GM23338 (cell line): ENCODE data around the gene TERT. TPM values are rescaled to one million over a fixed set of nuclear protein-coding genes. Genes with fewer than 3 reads are reported as not detected.

Experiments
- ATAC-seq: fragments of 200-7000 bp; cut with Tn5 transposase; 3 replicates; pipeline ENCODE4 v1.9.1; 2020
- DNase-seq: peaks from one replicate; pipeline ENCODE4 v3.0.0-alpha.2; 2015; ENCODE audit warnings: low spot score
- H2AFZ ChIP-seq: fragments of 200-600 bp; sonication (generic); 2 replicates; pipeline ENCODE4 v1.8.0; 2016; ENCODE audit warnings: antibody characterized with exemption, mild to moderate bottlenecking, moderate library complexity
- H3F3A ChIP-seq: fragments of 200-600 bp; sonication (generic); replicated peaks from 2 replicates; pipeline ENCODE4 v1.8.0; 2017; ENCODE audit warnings: antibody characterized with exemption, mixed run types, low read depth
- H3K27ac ChIP-seq: fragments of 200-600 bp; sonication (generic); 2 replicates; pipeline ENCODE4 v1.6.1; 2016; ENCODE audit warnings: low read depth
- H3K27me3 ChIP-seq: fragments of 200-600 bp; sonication (generic); 2 replicates; pipeline ENCODE4 v1.8.0; 2016; ENCODE audit warnings: mild to moderate bottlenecking, mixed run types, moderate library complexity; ENCODE audit not compliant: insufficient read depth
- H3K36me3 ChIP-seq: fragments of 200-600 bp; sonication (generic); 2 replicates; pipeline ENCODE4 v1.8.0; 2016; ENCODE audit warnings: mild to moderate bottlenecking; ENCODE audit not compliant: insufficient read depth
- H3K4me1 ChIP-seq: fragments of 200-600 bp; sonication (generic); 2 replicates; pipeline ENCODE4 v1.8.0; 2016; ENCODE audit warnings: mild to moderate bottlenecking, moderate library complexity; ENCODE audit not compliant: insufficient read depth
- H3K4me2 ChIP-seq: fragments of 200-600 bp; sonication (generic); 2 replicates; pipeline ENCODE4 v1.7.1; 2017; ENCODE audit warnings: mixed run types
- H3K4me3 ChIP-seq: fragments of 200-600 bp; sonication (generic); 2 replicates; pipeline ENCODE4 v1.6.1; 2016; ENCODE audit warnings: mixed run types
- H3K79me2 ChIP-seq: fragments of 200-600 bp; sonication (generic); replicated peaks from 2 replicates; pipeline ENCODE4 v1.8.0; 2017; ENCODE audit warnings: mild to moderate bottlenecking; ENCODE audit not compliant: insufficient read depth
- H3K9me2 ChIP-seq: fragments of 200-600 bp; sonication (generic); 2 replicates; pipeline ENCODE4 v1.8.0; 2017; ENCODE audit not compliant: insufficient read depth
- H4K20me1 ChIP-seq: fragments of 200-600 bp; sonication (generic); replicated peaks from 2 replicates; pipeline ENCODE4 v1.8.0; 2017; ENCODE audit warnings: mild to moderate bottlenecking; ENCODE audit not compliant: insufficient read depth
- H3K27ac Mint-ChIP-seq: 2 replicates; pipeline ENCODE4 v1.8.0; 2020; ENCODE audit warnings: inconsistent platforms, mild to moderate bottlenecking, moderate library complexity, mixed read lengths
- H3K27me3 Mint-ChIP-seq: 3 replicates; pipeline ENCODE4 v1.8.0; 2022; ENCODE audit warnings: low read depth, mild to moderate bottlenecking, moderate library complexity, mixed read lengths, inconsistent platforms; ENCODE audit not compliant: insufficient read depth, poor library complexity
- H3K36me3 Mint-ChIP-seq: 3 replicates; pipeline ENCODE4 v1.8.0; 2021; ENCODE audit warnings: low read depth, mild to moderate bottlenecking, inconsistent platforms, moderate library complexity, mixed read lengths
- H3K4me1 Mint-ChIP-seq: 3 replicates; pipeline ENCODE4 v1.8.0; 2020; ENCODE audit warnings: mild to moderate bottlenecking, inconsistent platforms, mixed read lengths
- H3K4me3 Mint-ChIP-seq: 3 replicates; pipeline ENCODE4 v1.8.0; 2021; ENCODE audit warnings: moderate library complexity, mild to moderate bottlenecking, inconsistent platforms, mixed read lengths
- H3K9me3 Mint-ChIP-seq: 3 replicates; pipeline ENCODE4 v1.8.0; 2020; ENCODE audit warnings: moderate library complexity, mild to moderate bottlenecking, inconsistent platforms, mixed read lengths
- CREB1 ChIP-seq: fragments of 250-450 bp; sonication (Bioruptor Pico); IDR thresholded peaks from 2 replicates; pipeline ENCODE4 v1.5.0; 2020; ENCODE audit warnings: low read depth, mild to moderate bottlenecking, moderate library complexity
- CTCF ChIP-seq, 2 experiments: fragments of 200-600 bp in 1 of 2; sonication (generic) in 1 of 2; conservative IDR thresholded peaks; 2 replicates each; pipeline versions ENCODE4 v1.5.1 to v1.6.1; 2016 to 2017; ENCODE audit warnings: antibody characterized with exemption in 2 of 2, low read depth in 2 of 2, mild to moderate bottlenecking in 2 of 2, moderate library complexity in 1 of 2
- EZH2 ChIP-seq: fragments of 200-600 bp; sonication (generic); IDR thresholded peaks from one replicate; pipeline ENCODE4 v1.8.0; 2017; ENCODE audit warnings: antibody characterized with exemption, mild to moderate bottlenecking, low read depth; ENCODE audit not compliant: unreplicated experiment
- EZH2phosphoT487 ChIP-seq: fragments of 200-600 bp; sonication (generic); IDR thresholded peaks from one replicate; pipeline ENCODE4 v1.8.1; 2018; ENCODE audit warnings: antibody characterized with exemption; ENCODE audit not compliant: unreplicated experiment
- JUNB ChIP-seq: IDR thresholded peaks from one replicate; pipeline ENCODE4 v1.6.1; 2016; ENCODE audit warnings: antibody characterized with exemption; ENCODE audit not compliant: unreplicated experiment
- NANOG ChIP-seq: IDR thresholded peaks from 2 replicates; pipeline ENCODE4 v1.6.1; 2016; ENCODE audit warnings: antibody characterized with exemption, borderline replicate concordance
- POLR2AphosphoS5 ChIP-seq: IDR thresholded peaks from 2 replicates; pipeline ENCODE4 v1.6.1; 2016; ENCODE audit warnings: antibody characterized with exemption, low read depth
- STAT1 ChIP-seq: IDR thresholded peaks from one replicate; pipeline ENCODE4 v1.6.1; 2016; ENCODE audit warnings: antibody characterized with exemption; ENCODE audit not compliant: unreplicated experiment
- ZNF114 ChIP-seq: fragments of 250-450 bp; sonication (Bioruptor Pico); IDR thresholded peaks from 2 replicates; pipeline ENCODE4 v1.5.0; 2020; ENCODE audit warnings: mild to moderate bottlenecking, moderate library complexity
- ZNF331 ChIP-seq: fragments of 250-450 bp; sonication (Bioruptor Pico); IDR thresholded peaks from 2 replicates; pipeline ENCODE4 v1.5.0; 2020; ENCODE audit warnings: low read depth, mild to moderate bottlenecking, moderate library complexity
- ZNF462 ChIP-seq: fragments of 250-450 bp; sonication (Bioruptor Pico); IDR thresholded peaks from 2 replicates; pipeline ENCODE4 v1.5.0; 2020; ENCODE audit warnings: mild to moderate bottlenecking, moderate library complexity
- polyA plus RNA-seq: library from polyadenylated mRNA; unstranded; fragments of >200 nt; fragmentation: Nextera tagmentation; extraction: Ambion mirVana; gene quantifications from 2 replicates; pipeline ENCODE4 v1.2.1, GENCODE V29; 2016
- total RNA-seq: library from RNA; depleted of rRNA; stranded (reverse); fragments of >200 nt; shearing (Covaris generic); gene quantifications from 2 replicates; pipeline ENCODE4 v1.2.3, GENCODE V29; 2014
- TF ChIP-seq, protein P1 (sequence below): IDR thresholded peaks from 2 replicates; pipeline ENCODE4 v1.6.1; 2016; ENCODE audit warnings: antibody characterized with exemption
- TF ChIP-seq, protein P2 (sequence below): IDR thresholded peaks from one replicate; pipeline ENCODE4 v1.6.1; 2018; ENCODE audit warnings: antibody characterized with exemption; ENCODE audit not compliant: unreplicated experiment

Gene TERT
- total and polyA plus RNA-seq, 2 experiments from 2014 or later = 9.8 to 46.4 TPM

DNA sequence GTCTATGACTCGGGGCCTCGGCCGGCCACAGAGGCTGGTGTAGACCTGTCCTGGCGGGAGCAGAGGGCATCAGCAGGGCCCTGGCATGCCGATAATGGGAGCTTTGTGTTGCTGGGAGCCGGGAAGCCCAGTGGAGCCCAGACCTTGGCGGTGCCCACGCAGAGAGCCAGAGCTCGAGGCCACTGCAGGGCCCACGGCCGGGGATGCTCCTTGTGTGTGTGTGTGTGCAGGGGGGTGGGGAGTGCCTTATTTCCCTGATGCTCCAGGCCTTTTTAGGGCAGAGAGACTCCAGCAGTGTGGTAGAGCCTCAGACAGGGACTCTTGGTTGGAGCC, 75.1 kb downstream of the TERT start:
- Histone ChIP-seq H3K9me2 (peaks cover 4% of the 10 kb centered on the region; the same call in 1 of the 2 replicates), H3K4me1 (no peaks in the 10 kb centered on the region), H3K4me2 (no peak overlapping the region), H3K27ac (no peak overlapping the region), H2AFZ (no peak overlapping the region), H3K4me3 (no peak overlapping the region), H4K20me1 (no peaks in the 10 kb centered on the region), H3K27me3 (no peaks in the 10 kb centered on the region), H3F3A (peaks cover 10% of the 10 kb centered on the region), H3K79me2 (no peaks in the 10 kb centered on the region), H3K36me3 (no peaks in the 10 kb centered on the region)
- Mint-ChIP-seq H3K4me1 (no peaks in the 10 kb centered on the region; the same call in 2 of the 3 replicates), H3K9me3 (peaks cover 3% of the 10 kb centered on the region; the same call in 2 of the 3 replicates), H3K27ac (no peak overlapping the region), H3K36me3 (no peaks in the 10 kb centered on the region), H3K27me3 (peaks cover 6% of the 10 kb centered on the region), H3K4me3 (no peak overlapping the region)
- DNase-seq (no peak), ATAC-seq (no peak)
- TF ChIP-seq EZH2 (no peak), CREB1 (CRISPR knock-in tag) (no peak), ZNF331 (CRISPR knock-in tag) (no peak), ZNF114 (no peak), POLR2AphosphoS5 (no peak), EZH2phosphoT487 (no peak), JUNB (no peak), ZNF462 (no peak), CTCF (conservative IDR thresholded peaks at IDR 0.05; ENCODE audit: low read depth in 2 of 2) (no peak), NANOG (no peak), STAT1 (no peak)
- TF ChIP-seq, protein P1, sequence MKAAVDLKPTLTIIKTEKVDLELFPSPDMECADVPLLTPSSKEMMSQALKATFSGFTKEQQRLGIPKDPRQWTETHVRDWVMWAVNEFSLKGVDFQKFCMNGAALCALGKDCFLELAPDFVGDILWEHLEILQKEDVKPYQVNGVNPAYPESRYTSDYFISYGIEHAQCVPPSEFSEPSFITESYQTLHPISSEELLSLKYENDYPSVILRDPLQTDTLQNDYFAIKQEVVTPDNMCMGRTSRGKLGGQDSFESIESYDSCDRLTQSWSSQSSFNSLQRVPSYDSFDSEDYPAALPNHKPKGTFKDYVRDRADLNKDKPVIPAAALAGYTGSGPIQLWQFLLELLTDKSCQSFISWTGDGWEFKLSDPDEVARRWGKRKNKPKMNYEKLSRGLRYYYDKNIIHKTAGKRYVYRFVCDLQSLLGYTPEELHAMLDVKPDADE = no peak
- TF ChIP-seq, protein P2, sequence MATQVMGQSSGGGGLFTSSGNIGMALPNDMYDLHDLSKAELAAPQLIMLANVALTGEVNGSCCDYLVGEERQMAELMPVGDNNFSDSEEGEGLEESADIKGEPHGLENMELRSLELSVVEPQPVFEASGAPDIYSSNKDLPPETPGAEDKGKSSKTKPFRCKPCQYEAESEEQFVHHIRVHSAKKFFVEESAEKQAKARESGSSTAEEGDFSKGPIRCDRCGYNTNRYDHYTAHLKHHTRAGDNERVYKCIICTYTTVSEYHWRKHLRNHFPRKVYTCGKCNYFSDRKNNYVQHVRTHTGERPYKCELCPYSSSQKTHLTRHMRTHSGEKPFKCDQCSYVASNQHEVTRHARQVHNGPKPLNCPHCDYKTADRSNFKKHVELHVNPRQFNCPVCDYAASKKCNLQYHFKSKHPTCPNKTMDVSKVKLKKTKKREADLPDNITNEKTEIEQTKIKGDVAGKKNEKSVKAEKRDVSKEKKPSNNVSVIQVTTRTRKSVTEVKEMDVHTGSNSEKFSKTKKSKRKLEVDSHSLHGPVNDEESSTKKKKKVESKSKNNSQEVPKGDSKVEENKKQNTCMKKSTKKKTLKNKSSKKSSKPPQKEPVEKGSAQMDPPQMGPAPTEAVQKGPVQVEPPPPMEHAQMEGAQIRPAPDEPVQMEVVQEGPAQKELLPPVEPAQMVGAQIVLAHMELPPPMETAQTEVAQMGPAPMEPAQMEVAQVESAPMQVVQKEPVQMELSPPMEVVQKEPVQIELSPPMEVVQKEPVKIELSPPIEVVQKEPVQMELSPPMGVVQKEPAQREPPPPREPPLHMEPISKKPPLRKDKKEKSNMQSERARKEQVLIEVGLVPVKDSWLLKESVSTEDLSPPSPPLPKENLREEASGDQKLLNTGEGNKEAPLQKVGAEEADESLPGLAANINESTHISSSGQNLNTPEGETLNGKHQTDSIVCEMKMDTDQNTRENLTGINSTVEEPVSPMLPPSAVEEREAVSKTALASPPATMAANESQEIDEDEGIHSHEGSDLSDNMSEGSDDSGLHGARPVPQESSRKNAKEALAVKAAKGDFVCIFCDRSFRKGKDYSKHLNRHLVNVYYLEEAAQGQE = no peak
